ENCODE data around the gene SLC26A11.
"Not testable (repeated sequence)": the region's sequence is repeated elsewhere in the genome, so short reads cannot be mapped to it uniquely, and the experiment has no call there.

Gene SLC26A11

DNA sequence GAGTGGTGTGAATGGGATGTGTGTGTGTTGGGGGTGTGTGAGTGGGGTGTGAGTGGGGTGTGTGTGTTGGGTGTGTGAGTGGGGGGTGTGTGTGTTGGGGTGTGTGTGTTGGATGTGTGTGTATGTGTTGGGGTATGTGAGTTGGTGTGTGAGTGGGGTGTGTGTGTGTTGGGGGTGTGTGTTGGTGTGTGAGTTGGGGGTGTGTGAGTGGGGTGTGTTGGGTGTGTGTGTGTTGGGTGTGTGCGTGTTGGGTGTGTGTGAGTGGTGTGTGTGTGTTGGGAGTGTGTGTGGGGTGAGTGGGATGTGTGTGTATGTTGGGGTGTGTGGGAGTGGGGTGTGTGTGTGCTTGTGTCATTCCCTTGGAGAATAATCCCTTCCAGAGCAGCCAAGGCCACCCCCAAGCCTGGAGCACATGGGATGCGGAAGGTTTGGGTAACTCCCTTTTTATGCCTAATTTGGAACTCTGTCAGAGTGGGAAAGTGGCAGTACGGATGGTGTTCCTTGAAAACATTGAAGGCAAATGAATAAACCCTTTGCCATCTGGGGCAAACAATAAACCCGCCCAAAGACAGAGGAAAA is 54.7 kb downstream of the SLC26A11 start:
- TF ChIP-seq, protein P1, sequence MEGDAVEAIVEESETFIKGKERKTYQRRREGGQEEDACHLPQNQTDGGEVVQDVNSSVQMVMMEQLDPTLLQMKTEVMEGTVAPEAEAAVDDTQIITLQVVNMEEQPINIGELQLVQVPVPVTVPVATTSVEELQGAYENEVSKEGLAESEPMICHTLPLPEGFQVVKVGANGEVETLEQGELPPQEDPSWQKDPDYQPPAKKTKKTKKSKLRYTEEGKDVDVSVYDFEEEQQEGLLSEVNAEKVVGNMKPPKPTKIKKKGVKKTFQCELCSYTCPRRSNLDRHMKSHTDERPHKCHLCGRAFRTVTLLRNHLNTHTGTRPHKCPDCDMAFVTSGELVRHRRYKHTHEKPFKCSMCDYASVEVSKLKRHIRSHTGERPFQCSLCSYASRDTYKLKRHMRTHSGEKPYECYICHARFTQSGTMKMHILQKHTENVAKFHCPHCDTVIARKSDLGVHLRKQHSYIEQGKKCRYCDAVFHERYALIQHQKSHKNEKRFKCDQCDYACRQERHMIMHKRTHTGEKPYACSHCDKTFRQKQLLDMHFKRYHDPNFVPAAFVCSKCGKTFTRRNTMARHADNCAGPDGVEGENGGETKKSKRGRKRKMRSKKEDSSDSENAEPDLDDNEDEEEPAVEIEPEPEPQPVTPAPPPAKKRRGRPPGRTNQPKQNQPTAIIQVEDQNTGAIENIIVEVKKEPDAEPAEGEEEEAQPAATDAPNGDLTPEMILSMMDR (IDR thresholded peaks at IDR 0.05; ENCODE audit: low read depth, low read length) = no peak
- Histone ChIP-seq H3K27me3 (no peaks in the 10 kb centered on the region), H3K4me1 (no peaks in the 10 kb centered on the region), H3K36me3 (no peaks in the 10 kb centered on the region), H3K9me3 (no peaks in the 10 kb centered on the region), H3K4me3 (ENCODE audit: low read depth, low read length) (no peak overlapping the region)
- DNase-seq = no peak

DNA sequence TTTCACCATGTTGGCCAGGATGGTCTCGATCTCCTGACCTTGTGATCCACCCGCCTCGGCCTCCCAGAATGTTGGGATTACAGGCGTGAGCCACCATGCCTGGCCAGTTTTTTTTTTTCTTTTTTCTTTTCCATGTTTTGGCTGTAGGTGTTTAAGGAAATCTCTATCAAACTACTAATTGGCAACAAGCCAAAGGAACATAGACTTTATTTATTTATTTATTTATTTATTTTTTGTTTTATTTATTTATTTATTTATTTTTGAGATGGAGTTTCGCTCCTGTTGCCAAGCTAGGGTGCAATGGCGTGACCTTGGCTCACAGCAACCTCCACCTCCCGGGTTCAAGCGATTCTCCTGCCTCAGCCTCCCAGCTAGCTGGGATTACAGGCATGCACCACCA is 55.6 kb downstream of the SLC26A11 start:
- not testable (repeated sequence) for H3K36me3 ChIP-seq; DNase-seq; H3K27me3 ChIP-seq; H3K9me3 ChIP-seq; H3K4me1 ChIP-seq; H3K4me3 ChIP-seq (ENCODE audit: low read depth, low read length)

DNA sequence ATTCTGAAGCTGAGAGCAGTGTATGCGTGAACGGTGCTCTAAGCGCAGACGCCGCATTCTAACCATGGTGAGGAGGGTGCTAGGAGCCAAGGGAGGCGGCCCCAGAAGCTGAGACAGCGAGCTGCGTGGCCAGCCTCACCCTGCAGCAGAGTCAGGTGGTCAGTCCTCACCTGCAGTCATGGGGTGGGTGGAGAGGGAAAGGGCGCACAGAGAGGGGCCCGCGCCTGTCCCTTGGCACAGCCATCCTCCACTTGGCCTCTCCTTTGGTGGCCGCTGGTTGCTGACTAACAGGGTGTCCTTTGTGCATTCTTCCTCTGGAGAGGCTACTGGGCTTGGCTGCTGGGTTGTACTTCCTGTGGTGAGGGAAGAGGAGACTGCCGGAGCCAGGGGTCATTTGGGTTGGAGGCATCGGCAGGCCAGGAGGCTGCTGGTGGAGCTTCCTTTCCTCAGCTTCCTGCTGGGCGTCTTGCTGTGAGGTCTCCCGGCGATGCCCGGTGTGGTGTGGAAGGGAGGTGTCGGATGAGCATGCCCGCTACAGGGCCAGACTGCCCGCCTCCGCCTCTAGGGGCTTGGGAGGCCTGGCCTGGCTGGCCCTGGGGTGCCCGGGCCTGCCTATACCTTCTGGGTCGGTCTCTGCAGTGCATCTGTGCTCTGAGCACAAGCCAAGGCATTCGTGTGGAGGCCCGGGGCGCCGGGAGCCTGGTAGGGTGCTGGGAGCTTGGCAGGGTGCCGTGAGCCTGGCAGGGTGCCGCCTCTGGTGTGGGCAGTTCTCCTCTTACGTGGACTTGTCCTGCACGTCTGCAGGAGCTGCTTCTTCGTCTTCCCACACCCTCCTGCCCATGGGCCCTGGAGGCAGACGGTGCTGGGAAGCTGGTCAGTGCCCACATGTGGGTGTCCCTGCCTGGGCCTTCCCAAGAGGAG is 57.8 kb downstream of the SLC26A11 start:
- no peak for DNase-seq
- Histone ChIP-seq H3K4me1 (peaks cover 1% of the 10 kb centered on the region; the same call in 1 of the 2 replicates), H3K9me3 (no peaks in the 10 kb centered on the region), H3K4me3 (ENCODE audit: low read depth, low read length) (no peak overlapping the region), H3K27me3 (no peaks in the 10 kb centered on the region), H3K36me3 (no peaks in the 10 kb centered on the region)
- TF ChIP-seq, protein P1 (IDR thresholded peaks at IDR 0.05; ENCODE audit: low read depth, low read length) = no peak

DNA sequence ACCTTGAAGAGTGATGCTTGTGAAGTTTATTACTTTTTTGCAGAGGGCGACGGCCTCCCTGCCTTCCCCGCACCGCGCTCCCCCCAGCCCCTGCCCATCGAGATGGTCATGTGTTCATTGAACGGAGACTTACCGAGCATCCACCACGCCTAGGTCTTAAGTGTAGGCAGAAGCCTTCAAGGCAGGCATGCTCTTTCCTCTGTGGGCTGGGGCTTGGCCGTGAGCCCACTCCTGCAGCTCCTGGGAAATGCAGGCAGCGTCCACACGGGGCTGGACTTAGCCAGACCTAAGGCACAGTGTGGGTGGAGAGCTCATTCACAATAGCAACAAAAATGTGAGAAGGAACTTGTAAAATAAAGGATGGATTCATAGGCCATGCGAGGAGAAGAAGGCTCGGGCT is 59.7 kb downstream of the SLC26A11 start:
- Histone ChIP-seq H3K36me3 (no peaks in the 10 kb centered on the region), H3K4me3 (ENCODE audit: low read depth, low read length) (no peak overlapping the region), H3K9me3 (no peaks in the 10 kb centered on the region), H3K27me3 (no peaks in the 10 kb centered on the region), H3K4me1 (peaks cover 6% of the 10 kb centered on the region; the same call in 1 of the 2 replicates)
- TF ChIP-seq, protein P1 (IDR thresholded peaks at IDR 0.05; ENCODE audit: low read depth, low read length) = no peak
- peak; percentile 46 for DNase-seq

DNA sequence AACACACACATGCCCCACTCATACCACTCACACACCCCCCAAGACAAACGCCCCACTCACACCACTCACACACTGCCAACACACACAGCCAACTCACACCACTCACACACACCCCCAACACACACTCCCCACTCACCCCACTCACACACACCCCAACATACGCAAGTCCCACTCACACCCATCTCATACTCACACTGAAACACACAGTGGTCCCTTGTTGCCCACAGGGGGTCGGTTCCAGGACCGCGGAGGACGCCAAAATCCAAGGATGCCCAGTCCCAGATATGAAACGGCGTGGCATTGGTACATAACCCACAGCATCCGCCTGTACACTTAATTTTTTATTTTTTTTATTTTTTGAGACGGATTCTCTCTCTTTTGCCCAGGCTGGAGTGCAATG is 61.3 kb downstream of the SLC26A11 start:
- TF ChIP-seq, protein P1 (IDR thresholded peaks at IDR 0.05; ENCODE audit: low read depth, low read length) = no peak
- Histone ChIP-seq H3K4me3 (ENCODE audit: low read depth, low read length) (no peak overlapping the region), H3K36me3 (no peaks in the 10 kb centered on the region), H3K27me3 (no peaks in the 10 kb centered on the region), H3K4me1 (peaks cover 6% of the 10 kb centered on the region; the same call in 1 of the 2 replicates), H3K9me3 (no peaks in the 10 kb centered on the region)
- DNase-seq = no peak

DNA sequence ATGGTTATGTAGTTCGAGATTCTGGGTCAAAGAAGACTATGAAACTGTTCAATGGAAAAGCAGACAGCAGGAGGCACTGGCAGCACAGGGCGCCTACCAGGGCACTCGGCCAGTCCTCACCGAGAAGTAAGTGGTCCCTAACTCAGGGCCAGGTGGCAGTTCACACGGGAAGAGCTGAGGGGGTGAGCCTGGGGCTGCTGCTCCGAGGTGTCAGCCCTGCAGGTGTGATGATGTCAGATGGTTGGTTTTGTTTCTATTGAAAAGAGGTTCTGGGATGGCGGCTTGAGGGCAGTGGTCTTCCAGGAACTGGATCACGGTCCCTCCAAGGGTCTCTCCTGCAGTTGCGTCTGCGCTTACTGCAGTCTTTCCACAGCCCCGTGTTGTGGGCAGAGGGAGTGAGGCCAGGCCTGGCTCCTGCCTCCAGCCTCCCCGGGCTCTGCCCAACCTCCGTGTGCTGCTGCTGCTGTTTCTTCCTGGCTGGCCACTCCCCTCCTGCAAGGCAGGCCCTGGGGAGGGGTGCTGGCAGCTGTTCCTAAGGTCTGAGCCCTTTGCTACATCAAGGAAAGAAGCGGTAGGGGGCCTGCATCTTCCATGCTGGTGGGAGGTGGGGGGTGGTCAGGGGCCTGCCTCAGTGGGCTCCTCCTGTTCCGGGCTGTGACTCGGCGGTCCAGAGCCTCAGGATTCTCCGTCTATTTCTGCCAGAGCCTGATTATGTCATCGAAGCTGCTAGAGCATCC is 63.1 kb downstream of the SLC26A11 start:
- TF ChIP-seq, protein P1 (IDR thresholded peaks at IDR 0.05; ENCODE audit: low read depth, low read length) = peak; percentile 15; the same call in 1 of the 2 replicates
- Histone ChIP-seq H3K9me3 (no peaks in the 10 kb centered on the region), H3K4me1 (peaks cover 6% of the 10 kb centered on the region; the same call in 1 of the 2 replicates), H3K4me3 (ENCODE audit: low read depth, low read length) (no peak overlapping the region), H3K36me3 (no peaks in the 10 kb centered on the region), H3K27me3 (no peaks in the 10 kb centered on the region)
- DNase-seq = peak; percentile 65

All from BE2C (cell line).